Measurements from ENCODE around the gene FRMD4A.
"Not testable (repeated sequence)": the region's sequence is repeated elsewhere in the genome, so short reads cannot be mapped to it uniquely, and the experiment has no call there.

The FRMD4A gene

GRCh38 chr10:14233566-14233965, 97.2 kb downstream of the FRMD4A start:
- no peak overlapping the region for H3K27ac ChIP-seq (ENCODE audit: low read depth, low read length)
- no peak for TF ChIP-seq CTCF (IDR thresholded peaks at IDR 0.05; ENCODE audit: low read depth, low read length, poor library complexity, severe bottlenecking)
- TF ChIP-seq EZH2phosphoT487 (IDR thresholded peaks at IDR 0.05; ENCODE audit: borderline replicate concordance, low read length) = no peak

DNA sequence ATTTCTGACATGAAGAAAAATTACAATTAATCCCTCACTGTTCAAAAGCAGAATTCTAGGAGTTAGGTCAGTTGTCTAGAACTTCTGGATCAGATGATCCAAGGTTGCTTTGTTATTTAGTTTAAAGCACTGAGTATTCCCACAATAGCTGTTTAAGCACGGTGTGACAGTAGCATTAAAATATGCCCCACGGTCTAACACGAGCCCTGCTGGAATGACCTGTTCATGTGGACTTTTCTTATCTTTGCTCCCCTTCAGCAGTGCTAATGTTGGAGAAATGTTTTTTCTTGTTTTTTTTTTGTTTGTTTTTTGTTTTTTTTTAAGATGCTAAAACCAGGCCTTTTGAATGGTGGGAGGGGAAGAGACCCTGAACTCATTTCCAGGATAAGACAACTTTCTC, 101.9 kb downstream of the FRMD4A start:
- H3K79me2 ChIP-seq (ENCODE audit: control insufficient read depth, low read length) = not testable (repeated sequence)
- peaks cover 35% of the 10 kb centered on the region for H3K27me3 ChIP-seq (ENCODE audit: control insufficient read depth, low read length)

More at GRCh38 chr10:14233566-14233965, 97.2 kb downstream of the FRMD4A start:
- Histone ChIP-seq H3K4me3 (ENCODE audit: low read length) (no peak overlapping the region), H3K4me2 (ENCODE audit: low read length) (no peak overlapping the region), H4K20me1 (ENCODE audit: control insufficient read depth, insufficient read depth, low read depth, low read length) (no peaks in the 10 kb centered on the region), H3K4me1 (ENCODE audit: control insufficient read depth, low read length) (no peaks in the 10 kb centered on the region), H3K36me3 (ENCODE audit: control insufficient read depth, low read length) (no peaks in the 10 kb centered on the region), H3K79me2 (ENCODE audit: control insufficient read depth, low read length) (no peaks in the 10 kb centered on the region), H3K9me3 (ENCODE audit: control insufficient read depth, insufficient read depth, low read length) (no peaks in the 10 kb centered on the region), H3F3A (ENCODE audit: control insufficient read depth, insufficient read depth) (no peaks in the 10 kb centered on the region), H3K27me3 (ENCODE audit: control insufficient read depth, low read length) (peaks cover 13% of the 10 kb centered on the region), H3K9me2 (replicated peaks; ENCODE audit: control insufficient read depth, low read length) (no peaks in the 10 kb centered on the region)

GRCh38 chr10:14225379-14225778, 105.3 kb downstream of the FRMD4A start:
- no peaks in the 10 kb centered on the region for H3K9me2 ChIP-seq (replicated peaks; ENCODE audit: control insufficient read depth, low read length)
- H3K4me1 ChIP-seq (ENCODE audit: control insufficient read depth, low read length) = no peaks in the 10 kb centered on the region
- H3K27me3 ChIP-seq (ENCODE audit: control insufficient read depth, low read length) = peaks cover 35% of the 10 kb centered on the region
- no peak overlapping the region for H3K4me2 ChIP-seq (ENCODE audit: low read length)
- H3K36me3 ChIP-seq (ENCODE audit: control insufficient read depth, low read length) = no peaks in the 10 kb centered on the region
- no peaks in the 10 kb centered on the region for H3F3A ChIP-seq (ENCODE audit: control insufficient read depth, insufficient read depth)
- no peak overlapping the region for H3K27ac ChIP-seq (ENCODE audit: low read depth, low read length)
- no peaks in the 10 kb centered on the region for H3K79me2 ChIP-seq (ENCODE audit: control insufficient read depth, low read length)
- no peak overlapping the region for H3K4me3 ChIP-seq (ENCODE audit: low read length)
- H3K9me3 ChIP-seq (ENCODE audit: control insufficient read depth, insufficient read depth, low read length) = no peaks in the 10 kb centered on the region
- TF ChIP-seq EZH2phosphoT487 (IDR thresholded peaks at IDR 0.05; ENCODE audit: borderline replicate concordance, low read length) (no peak), CTCF (IDR thresholded peaks at IDR 0.05; ENCODE audit: low read depth, low read length, poor library complexity, severe bottlenecking) (no peak)
- no peaks in the 10 kb centered on the region for H4K20me1 ChIP-seq (ENCODE audit: control insufficient read depth, insufficient read depth, low read depth, low read length)

More for the DNA sequence above, 101.9 kb downstream of the FRMD4A start:
- not testable (repeated sequence) for H3K9me3 ChIP-seq (ENCODE audit: control insufficient read depth, insufficient read depth, low read length); H3K27ac ChIP-seq (ENCODE audit: low read depth, low read length); H4K20me1 ChIP-seq (ENCODE audit: control insufficient read depth, insufficient read depth, low read depth, low read length); H3K4me3 ChIP-seq (ENCODE audit: low read length); H3F3A ChIP-seq (ENCODE audit: control insufficient read depth, insufficient read depth); H3K36me3 ChIP-seq (ENCODE audit: control insufficient read depth, low read length); H3K9me2 ChIP-seq (replicated peaks; ENCODE audit: control insufficient read depth, low read length); H3K4me1 ChIP-seq (ENCODE audit: control insufficient read depth, low read length); H3K4me2 ChIP-seq (ENCODE audit: low read length)

DNA sequence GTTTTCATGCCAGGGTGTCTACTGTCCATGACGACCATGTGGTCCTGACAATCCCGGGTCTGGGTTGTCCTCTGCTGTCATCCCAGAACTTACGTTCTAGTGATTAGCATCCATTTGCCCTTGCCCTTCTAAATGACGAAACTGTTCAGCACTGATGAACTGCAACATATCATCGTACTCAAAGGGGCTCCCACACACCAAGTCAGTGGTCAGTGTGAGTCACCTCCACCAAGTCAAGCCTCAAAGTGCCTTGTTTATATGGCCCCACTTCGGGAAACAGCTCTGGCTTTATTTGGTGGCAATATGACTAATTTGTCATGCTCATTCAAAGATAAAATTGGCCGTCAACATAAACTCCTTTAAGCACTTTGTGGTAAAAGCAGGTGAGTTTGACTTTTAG, 110.7 kb downstream of the FRMD4A start:
- Histone ChIP-seq H3F3A (ENCODE audit: control insufficient read depth, insufficient read depth) (no peaks in the 10 kb centered on the region), H4K20me1 (ENCODE audit: control insufficient read depth, insufficient read depth, low read depth, low read length) (no peaks in the 10 kb centered on the region), H3K4me1 (ENCODE audit: control insufficient read depth, low read length) (no peaks in the 10 kb centered on the region), H3K36me3 (ENCODE audit: control insufficient read depth, low read length) (no peaks in the 10 kb centered on the region), H3K9me3 (ENCODE audit: control insufficient read depth, insufficient read depth, low read length) (no peaks in the 10 kb centered on the region), H3K9me2 (replicated peaks; ENCODE audit: control insufficient read depth, low read length) (no peaks in the 10 kb centered on the region), H3K27ac (ENCODE audit: low read depth, low read length) (no peak overlapping the region), H3K79me2 (ENCODE audit: control insufficient read depth, low read length) (no peaks in the 10 kb centered on the region), H3K4me3 (ENCODE audit: low read length) (no peak overlapping the region), H3K27me3 (ENCODE audit: control insufficient read depth, low read length) (peaks cover 14% of the 10 kb centered on the region), H3K4me2 (ENCODE audit: low read length) (no peak overlapping the region)
- TF ChIP-seq CTCF (IDR thresholded peaks at IDR 0.05; ENCODE audit: low read depth, low read length, poor library complexity, severe bottlenecking) (no peak), EZH2phosphoT487 (IDR thresholded peaks at IDR 0.05; ENCODE audit: borderline replicate concordance, low read length) (no peak)
